ENCODE results near the gene WDFY3.
"Not testable (repeated sequence)": the region's sequence is repeated elsewhere in the genome, so short reads cannot be mapped to it uniquely, and the experiment has no call there.

Gene WDFY3

GRCh38 chr4:84678976-84679744 is 287.3 kb downstream of the WDFY3 start:
- no peak for DNase-seq (ENCODE audit: low read depth in 2 of 2, low spot score in 1 of 2)

- DNase-seq (ENCODE audit: low read depth in 2 of 2, low spot score in 1 of 2), result no peak
Measured at GRCh38 chr4:84677995-84678394, 288.5 kb downstream of the WDFY3 start.

GRCh38 chr4:84677093-84677492 is 289.4 kb downstream of the WDFY3 start:
- DNase-seq (ENCODE audit: low read depth in 2 of 2, low spot score in 1 of 2), result no peak

GRCh38 chr4:84673475-84674240 is 292.8 kb downstream of the WDFY3 start:
- no peak for DNase-seq (ENCODE audit: low read depth in 2 of 2, low spot score in 1 of 2)

GRCh38 chr4:84672177-84672576 is 294.3 kb downstream of the WDFY3 start:
- no peak for DNase-seq (ENCODE audit: low read depth in 2 of 2, low spot score in 1 of 2)

GRCh38 chr4:84669201-84669600 is 297.3 kb downstream of the WDFY3 start:
- no peak for DNase-seq (ENCODE audit: low read depth in 2 of 2, low spot score in 1 of 2)

- DNase-seq (ENCODE audit: low read depth in 2 of 2, low spot score in 1 of 2), result no peak
Measured at GRCh38 chr4:84666439-84666838, 300.1 kb downstream of the WDFY3 start.

- DNase-seq (ENCODE audit: low read depth in 2 of 2, low spot score in 1 of 2), result not testable (repeated sequence)
Measured at GRCh38 chr4:84664767-84665166, 301.7 kb downstream of the WDFY3 start.

- DNase-seq (ENCODE audit: low read depth in 2 of 2, low spot score in 1 of 2), result no peak
Measured at GRCh38 chr4:84661191-84661939, 305.1 kb downstream of the WDFY3 start.

- DNase-seq (ENCODE audit: low read depth in 2 of 2, low spot score in 1 of 2), result no peak
Measured at GRCh38 chr4:84660606-84661005, 305.9 kb downstream of the WDFY3 start.

- no peak for DNase-seq (ENCODE audit: low read depth in 2 of 2, low spot score in 1 of 2)
Measured at GRCh38 chr4:84652478-84652877, 314.0 kb downstream of the WDFY3 start.

- DNase-seq (ENCODE audit: low read depth in 2 of 2, low spot score in 1 of 2), result no peak
Measured at GRCh38 chr4:84651499-84651898, 315.0 kb downstream of the WDFY3 start.

- DNase-seq (ENCODE audit: low read depth in 2 of 2, low spot score in 1 of 2), result no peak
Measured at GRCh38 chr4:84648863-84649647, 317.4 kb downstream of the WDFY3 start.

- no peak for DNase-seq (ENCODE audit: low read depth in 2 of 2, low spot score in 1 of 2)
Measured at GRCh38 chr4:84648178-84648577, 318.3 kb downstream of the WDFY3 start.

- DNase-seq (ENCODE audit: low read depth in 2 of 2, low spot score in 1 of 2), result no peak
Measured at GRCh38 chr4:84647312-84647884, 319.1 kb downstream of the WDFY3 start.

GRCh38 chr4:84644087-84644486 is 322.4 kb downstream of the WDFY3 start:
- DNase-seq (ENCODE audit: low read depth in 2 of 2, low spot score in 1 of 2), result no peak

GRCh38 chr4:84639145-84639544 is 327.3 kb downstream of the WDFY3 start:
- no peak for DNase-seq (ENCODE audit: low read depth in 2 of 2, low spot score in 1 of 2)

- no peak for DNase-seq (ENCODE audit: low read depth in 2 of 2, low spot score in 1 of 2)
Measured at GRCh38 chr4:84638092-84638491, 328.4 kb downstream of the WDFY3 start.

GRCh38 chr4:84634961-84635360 is 331.5 kb downstream of the WDFY3 start:
- no peak for DNase-seq (ENCODE audit: low read depth in 2 of 2, low spot score in 1 of 2)

- DNase-seq (ENCODE audit: low read depth in 2 of 2, low spot score in 1 of 2), result no peak
Measured at GRCh38 chr4:84632092-84632491, 334.4 kb downstream of the WDFY3 start.

- DNase-seq (ENCODE audit: low read depth in 2 of 2, low spot score in 1 of 2), result no peak
Measured at GRCh38 chr4:84631573-84631972, 334.9 kb downstream of the WDFY3 start.

All from stimulated activated CD8-positive, alpha-beta memory T cell treated with anti-CD3 and anti-CD28 coated beads, Interleukin-4, amount 100 ng/mL, for 1 hour (primary cell).